Liver (tissue), 3 donors: ENCODE data around the gene RET.

Source experiments
- CTCF ChIP-seq: fragments of 150-350 bp; IDR thresholded peaks from 2 replicates; pipeline ENCODE4 v1.5.1; 2017; ENCODE audit warnings: improper control_type of control experiment, low read depth, low read length; ENCODE audit not compliant: missing input control
- NR2F2 ChIP-seq: IDR thresholded peaks from 2 replicates; pipeline ENCODE4 v1.6.1; 2016; ENCODE audit warnings: antibody characterized with exemption
- REST ChIP-seq: IDR thresholded peaks from 2 replicates; pipeline ENCODE4 v1.6.1; 2016; ENCODE audit warnings: antibody characterized with exemption, mild to moderate bottlenecking
- SP1 ChIP-seq: IDR thresholded peaks from 2 replicates; pipeline ENCODE4 v1.6.1; 2018; ENCODE audit warnings: antibody characterized with exemption, mild to moderate bottlenecking
- TAF1 ChIP-seq: conservative IDR thresholded peaks from 2 replicates; pipeline ENCODE4 v1.6.1; 2016; ENCODE audit warnings: antibody characterized with exemption, mild to moderate bottlenecking
- YY1 ChIP-seq: IDR thresholded peaks from 2 replicates; pipeline ENCODE4 v1.6.1; 2016; ENCODE audit warnings: antibody characterized with exemption, mild to moderate bottlenecking
- TF ChIP-seq, protein P1 (sequence below): IDR thresholded peaks from 2 replicates; pipeline ENCODE4 v1.6.1; 2016; ENCODE audit warnings: antibody characterized with exemption
- TF ChIP-seq, protein P2 (sequence below): IDR thresholded peaks from 2 replicates; pipeline ENCODE4 v1.6.1; 2016; ENCODE audit warnings: antibody characterized with exemption
- donor health status: healthy.
- donor health status: healthy.

DNA sequence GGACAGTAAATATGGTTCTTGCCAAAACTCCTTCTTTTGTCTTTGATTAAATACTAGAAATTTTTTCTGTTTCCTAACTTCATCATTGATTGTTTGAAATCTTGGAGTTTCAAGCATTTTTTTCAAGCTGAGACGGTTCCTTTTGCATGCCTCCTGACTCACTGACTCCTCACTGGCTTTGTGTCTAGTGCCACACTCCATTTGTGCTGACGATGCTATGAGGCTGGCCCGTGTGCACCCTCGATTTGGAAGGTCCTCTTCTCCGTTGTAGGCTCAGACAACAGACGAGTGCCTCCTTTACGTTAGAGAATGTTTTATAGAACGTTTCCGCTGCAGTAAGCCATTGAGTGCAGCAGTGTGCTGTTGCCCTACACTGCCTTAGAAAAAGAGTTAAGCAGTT is 50.6 kb downstream of the RET start:
- TF ChIP-seq CTCF (no peak), NR2F2 (no peak), YY1 (no peak), TAF1 (no peak), REST (no peak), SP1 (no peak)
- TF ChIP-seq, protein P1, sequence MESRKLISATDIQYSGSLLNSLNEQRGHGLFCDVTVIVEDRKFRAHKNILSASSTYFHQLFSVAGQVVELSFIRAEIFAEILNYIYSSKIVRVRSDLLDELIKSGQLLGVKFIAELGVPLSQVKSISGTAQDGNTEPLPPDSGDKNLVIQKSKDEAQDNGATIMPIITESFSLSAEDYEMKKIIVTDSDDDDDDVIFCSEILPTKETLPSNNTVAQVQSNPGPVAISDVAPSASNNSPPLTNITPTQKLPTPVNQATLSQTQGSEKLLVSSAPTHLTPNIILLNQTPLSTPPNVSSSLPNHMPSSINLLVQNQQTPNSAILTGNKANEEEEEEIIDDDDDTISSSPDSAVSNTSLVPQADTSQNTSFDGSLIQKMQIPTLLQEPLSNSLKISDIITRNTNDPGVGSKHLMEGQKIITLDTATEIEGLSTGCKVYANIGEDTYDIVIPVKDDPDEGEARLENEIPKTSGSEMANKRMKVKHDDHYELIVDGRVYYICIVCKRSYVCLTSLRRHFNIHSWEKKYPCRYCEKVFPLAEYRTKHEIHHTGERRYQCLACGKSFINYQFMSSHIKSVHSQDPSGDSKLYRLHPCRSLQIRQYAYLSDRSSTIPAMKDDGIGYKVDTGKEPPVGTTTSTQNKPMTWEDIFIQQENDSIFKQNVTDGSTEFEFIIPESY = no peak
- TF ChIP-seq, protein P2, sequence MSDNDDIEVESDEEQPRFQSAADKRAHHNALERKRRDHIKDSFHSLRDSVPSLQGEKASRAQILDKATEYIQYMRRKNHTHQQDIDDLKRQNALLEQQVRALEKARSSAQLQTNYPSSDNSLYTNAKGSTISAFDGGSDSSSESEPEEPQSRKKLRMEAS = no peak
